HCT116 (cell line): Measurements from ENCODE around the gene CCDC92. TPM values are rescaled to one million over a fixed set of nuclear protein-coding genes. Genes with fewer than 3 reads are reported as not detected.

ENCODE experiments used
- ATAC-seq: fragments of 200-7000 bp; cut with Tn5 transposase; 2 replicates; pipeline ENCODE4 v1.9.1; 2020; ENCODE audit warnings: mild to moderate bottlenecking, moderate library complexity
- BruUV-seq: library from RNA; stranded (reverse); fragments of 400-500 nt; replicated peaks from 2 replicates; lab custom pipeline; 2021; lab: Mats Ljungman, UMichigan
- CTCF ChIA-PET: fragments of 300-600 bp; sonication (Branson Sonifier 250); formaldehyde crosslinking; loops from one replicate; lab custom pipeline; 2021; ENCODE audit warnings: antibody characterized with exemption; lab: Charles Lee
- POLR2A ChIA-PET: fragments of 300-600, 350-600 bp; sonication (Branson Sonifier 250); formaldehyde crosslinking; loops from one replicate; lab custom pipeline; 2021; ENCODE audit warnings: antibody characterized with exemption; lab: Charles Lee
- RAD21 ChIA-PET, 2 experiments: fragments of 300-600 bp; sonication (Branson Sonifier 250); formaldehyde crosslinking; loops; one replicate each; lab custom pipeline; 2023; ENCODE audit warnings: low total read pairs in 2 of 2; ENCODE audit not compliant: uncharacterized antibody in 2 of 2, unreplicated experiment in 2 of 2, low non-redundant PET in 1 of 2; lab: Charles Lee
- DNase-seq: peaks from one replicate; pipeline ENCODE4 v3.0.0-alpha.2; 2010; ENCODE audit warnings: low read depth, low spot score
- H2AFZ ChIP-seq: fragments of 200-600 bp; shearing (Covaris generic), sonication (generic); 2 replicates; pipeline ENCODE4 v1.6.1; 2017; ENCODE audit warnings: low read depth, mixed run types, mixed read lengths, antibody characterized with exemption, low read length; ENCODE audit not compliant: poor library complexity, severe bottlenecking
- H3K27ac ChIP-seq: 2 replicates; pipeline ENCODE4 v1.5.1; 2012; ENCODE audit warnings: low read depth, low read length
- H3K27me3 ChIP-seq: fragments of 200-600 bp; sonication (generic); 2 replicates; pipeline ENCODE4 v1.6.1; 2016; ENCODE audit warnings: mixed run types, low read length, mixed read lengths; ENCODE audit not compliant: insufficient read depth
- H3K36me3 ChIP-seq, 2 experiments: fragments of 200-500 bp in 1 of 2; fragments of 200-600 bp in 1 of 2; sonication (Bioruptor generic) in 1 of 2; sonication (generic) in 1 of 2; 2 replicates each; pipeline versions ENCODE4 v1.5.1 to v1.6.1; 2014 to 2016; ENCODE audit warnings: low read length in 2 of 2, inconsistent platforms in 1 of 2, mixed read lengths in 1 of 2, mixed run types in 1 of 2; ENCODE audit not compliant: insufficient read depth in 2 of 2, control insufficient read depth in 1 of 2
- H3K4me1 ChIP-seq, 2 experiments: fragments of 200-600 bp in 1 of 2; sonication (generic) in 1 of 2; 2 replicates each; pipeline versions ENCODE4 v1.5.1 to v1.6.1; 2012 to 2017; ENCODE audit warnings: low read length in 2 of 2, inconsistent platforms in 1 of 2, mild to moderate bottlenecking in 1 of 2, mixed read lengths in 1 of 2, mixed run types in 1 of 2, moderate library complexity in 1 of 2; ENCODE audit not compliant: insufficient read depth in 2 of 2, control insufficient read depth in 1 of 2
- H3K4me2 ChIP-seq: fragments of 200-600 bp; sonication (generic); 2 replicates; pipeline ENCODE4 v1.6.1; 2017; ENCODE audit warnings: mixed run types, low read length, mixed read lengths
- H3K4me3 ChIP-seq, 2 experiments: fragments of 200-600 bp in 1 of 2; sonication (generic) in 1 of 2; replicated peaks in 1 of 2; 2 replicates each; pipeline ENCODE4 v1.5.1; 2011 to 2016; ENCODE audit warnings: low read length in 2 of 2, control low read depth in 1 of 2, low read depth in 1 of 2, mild to moderate bottlenecking in 1 of 2, mixed read lengths in 1 of 2, mixed run types in 1 of 2
- H3K79me2 ChIP-seq: fragments of 200-600 bp; sonication (generic); 2 replicates; pipeline ENCODE4 v1.6.1; 2017; ENCODE audit warnings: mild to moderate bottlenecking, mixed run types, low read length, moderate library complexity, mixed read lengths; ENCODE audit not compliant: insufficient read depth
- H3K9ac ChIP-seq: fragments of 200-600 bp; sonication (generic); 2 replicates; pipeline ENCODE4 v1.6.1; 2016; ENCODE audit warnings: low read length, mixed read lengths
- H3K9me2 ChIP-seq: fragments of 200-600 bp; sonication (generic), shearing (Covaris generic); 2 replicates; pipeline ENCODE4 v1.6.1; 2017; ENCODE audit warnings: mixed run types, mild to moderate bottlenecking, moderate library complexity; ENCODE audit not compliant: insufficient read depth
- H3K9me3 ChIP-seq, 2 experiments: fragments of 200-500 bp in 1 of 2; fragments of 200-600 bp in 1 of 2; sonication (Bioruptor generic) in 1 of 2; sonication (generic) in 1 of 2; 2 replicates each; pipeline ENCODE4 v1.6.1; 2014 to 2017; ENCODE audit warnings: low read length in 2 of 2, mixed read lengths in 2 of 2, inconsistent platforms in 1 of 2, low read depth in 1 of 2, mild to moderate bottlenecking in 1 of 2, mixed run types in 1 of 2, moderate library complexity in 1 of 2; ENCODE audit not compliant: control insufficient read depth in 1 of 2, insufficient read depth in 1 of 2
- H4K20me1 ChIP-seq: fragments of 200-600 bp; sonication (generic), shearing (Covaris generic); 2 replicates; pipeline ENCODE4 v1.6.1; 2017; ENCODE audit warnings: mixed run types, mild to moderate bottlenecking, moderate library complexity; ENCODE audit not compliant: insufficient read depth
- EGR1 ChIP-seq: IDR thresholded peaks from 2 replicates; pipeline ENCODE4 v1.6.1; 2012; ENCODE audit warnings: low read depth
- ELF1 ChIP-seq: IDR thresholded peaks from 2 replicates; pipeline ENCODE4 v1.6.1; 2012; ENCODE audit warnings: low read depth, borderline replicate concordance
- EZH2 ChIP-seq: fragments of 200-600 bp; sonication (generic); IDR thresholded peaks from 2 replicates; pipeline ENCODE4 v1.6.1; 2017; ENCODE audit warnings: antibody characterized with exemption, mixed run types
- FOSL1 ChIP-seq: IDR thresholded peaks from 2 replicates; pipeline ENCODE4 v1.6.1; 2012; ENCODE audit warnings: low read depth
- POLR2AphosphoS5 ChIP-seq: IDR thresholded peaks from 2 replicates; pipeline ENCODE4 v1.6.1; 2011; ENCODE audit warnings: mild to moderate bottlenecking, low read depth, low read length, moderate library complexity
- RAD21 ChIP-seq: IDR thresholded peaks from 2 replicates; pipeline ENCODE4 v1.6.1; 2012; ENCODE audit warnings: low read depth, mild to moderate bottlenecking
- SP1 ChIP-seq: IDR thresholded peaks from 2 replicates; pipeline ENCODE4 v1.6.1; 2012; ENCODE audit warnings: low read depth
- SRF ChIP-seq: IDR thresholded peaks from 2 replicates; pipeline ENCODE4 v1.6.1; 2012; ENCODE audit warnings: low read depth
- ZFX ChIP-seq: fragments of 450-650 bp; IDR thresholded peaks from 2 replicates; pipeline ENCODE4 v1.6.1; 2017
- intact Hi-C: fragments of 100-400 bp; cut with micrococcal nuclease; formaldehyde crosslinking; loops from 2 replicates; pipeline ENCODE4 v1.10.0; 2022
- total RNA-seq: library from RNA; stranded (reverse); gene quantifications from one replicate; pipeline ENCODE4 v1.2.1, GENCODE V29; 2021; ENCODE audit not compliant: unreplicated experiment
- TF ChIP-seq, protein P1 (sequence below), 3 experiments: fragments of 200-600 bp in 1 of 3; sonication (generic) in 1 of 3; IDR thresholded peaks in 2 of 3; conservative IDR thresholded peaks in 1 of 3; 2 replicates each; pipeline ENCODE4 v1.5.1; 2012 to 2017; ENCODE audit warnings: low read depth in 2 of 3, low read length in 2 of 3, antibody characterized with exemption in 1 of 3, borderline replicate concordance in 1 of 3, control low read depth in 1 of 3, mild to moderate bottlenecking in 1 of 3, mixed read lengths in 1 of 3, mixed run types in 1 of 3, moderate library complexity in 1 of 3; ENCODE audit not compliant: insufficient read depth in 1 of 3

Gene CCDC92
- total RNA-seq, 1 experiment from 2014 or later = 9.7 TPM

DNA sequence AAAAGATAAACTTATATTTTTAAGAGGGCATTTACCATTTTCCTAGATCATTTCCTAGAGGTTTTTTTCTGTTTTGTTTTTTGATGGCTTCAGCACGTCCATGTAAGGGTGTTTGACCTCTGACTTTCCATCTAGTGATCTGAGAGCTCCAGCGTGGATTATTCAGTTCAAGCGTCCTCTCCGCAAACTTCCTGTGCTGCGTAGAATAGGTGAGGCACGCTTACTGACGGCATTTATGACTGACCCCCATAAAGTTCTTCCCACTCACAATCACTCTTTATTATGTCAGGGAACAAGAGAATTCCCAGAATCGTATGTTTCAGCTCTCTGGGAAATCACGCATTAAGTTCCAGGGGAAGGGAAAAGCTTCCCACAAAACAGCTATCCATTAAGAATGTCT lies 16.4 kb downstream of the CCDC92 start:
- H3K36me3 ChIP-seq = no peaks in the 10 kb centered on the region
- H3K27ac ChIP-seq = no peak overlapping the region
- no peak overlapping the region for H3K4me3 ChIP-seq
- no peaks in the 10 kb centered on the region for H3K27me3 ChIP-seq
- H3K79me2 ChIP-seq = no peaks in the 10 kb centered on the region
- DNase-seq = no peak
- no peaks in the 10 kb centered on the region for H4K20me1 ChIP-seq
- intact Hi-C loops = no loop called here
- BruUV-seq = no TSS peak
- no peaks in the 10 kb centered on the region for H3K4me1 ChIP-seq
- no peak for ATAC-seq
- no peak overlapping the region for H2AFZ ChIP-seq
- no peak overlapping the region for H3K4me2 ChIP-seq
- ChIA-PET POLR2A (no interaction called here), RAD21 (no interaction called here), CTCF (no interaction called here)
- H3K9me2 ChIP-seq = no peaks in the 10 kb centered on the region
- H3K9ac ChIP-seq = no peak overlapping the region
- H3K9me3 ChIP-seq = no peaks in the 10 kb centered on the region
- TF ChIP-seq, protein P1, sequence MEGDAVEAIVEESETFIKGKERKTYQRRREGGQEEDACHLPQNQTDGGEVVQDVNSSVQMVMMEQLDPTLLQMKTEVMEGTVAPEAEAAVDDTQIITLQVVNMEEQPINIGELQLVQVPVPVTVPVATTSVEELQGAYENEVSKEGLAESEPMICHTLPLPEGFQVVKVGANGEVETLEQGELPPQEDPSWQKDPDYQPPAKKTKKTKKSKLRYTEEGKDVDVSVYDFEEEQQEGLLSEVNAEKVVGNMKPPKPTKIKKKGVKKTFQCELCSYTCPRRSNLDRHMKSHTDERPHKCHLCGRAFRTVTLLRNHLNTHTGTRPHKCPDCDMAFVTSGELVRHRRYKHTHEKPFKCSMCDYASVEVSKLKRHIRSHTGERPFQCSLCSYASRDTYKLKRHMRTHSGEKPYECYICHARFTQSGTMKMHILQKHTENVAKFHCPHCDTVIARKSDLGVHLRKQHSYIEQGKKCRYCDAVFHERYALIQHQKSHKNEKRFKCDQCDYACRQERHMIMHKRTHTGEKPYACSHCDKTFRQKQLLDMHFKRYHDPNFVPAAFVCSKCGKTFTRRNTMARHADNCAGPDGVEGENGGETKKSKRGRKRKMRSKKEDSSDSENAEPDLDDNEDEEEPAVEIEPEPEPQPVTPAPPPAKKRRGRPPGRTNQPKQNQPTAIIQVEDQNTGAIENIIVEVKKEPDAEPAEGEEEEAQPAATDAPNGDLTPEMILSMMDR (IDR thresholded peaks at IDR 0.05 in 2 of 3, conservative IDR thresholded peaks at IDR 0.05 in 1 of 3; ENCODE audit: borderline replicate concordance in 1 of 3, insufficient read depth in 1 of 3, low read depth in 2 of 3, low read length in 2 of 3) = no peak
- TF ChIP-seq SP1 (no peak), ELF1 (no peak), POLR2AphosphoS5 (no peak), EGR1 (no peak), RAD21 (no peak), ZFX (no peak), SRF (no peak), FOSL1 (no peak), EZH2 (no peak)
